Frontal cortex (tissue), 4 donors: ENCODE results near the gene PMM2. TPM values are rescaled to one million over a fixed set of nuclear protein-coding genes. Genes with fewer than 3 reads are reported as not detected.
"Not testable (repeated sequence)": the region's sequence is repeated elsewhere in the genome, so short reads cannot be mapped to it uniquely, and the experiment has no call there.

ENCODE experiments used
- DNase-seq, 2 donors: peaks; one replicate each; pipeline ENCODE4 v3.0.0; 2012; ENCODE audit warnings: low spot score in 2 of 2
- FAIRE-seq: peaks from 2 replicates; lab custom pipeline; 2012; peaks lifted over from hg19 to GRCh38; lab: Jason Lieb, UNC
- total RNA-seq: library from RNA; depleted of rRNA; stranded (reverse); fragments of >200 nt; gene quantifications from one replicate; pipeline ENCODE4 v1.2.3, GENCODE V29; 2014
- donor health status: control.
- donor health status: control.
- donor health status: control.

The PMM2 gene
- total RNA-seq, 1 donor from 2014 or later, result 6.5 TPM

- FAIRE-seq (no peak), DNase-seq (no peak)
Observed at GRCh38 chr16:8777217-8777616, 20.4 kb upstream of the PMM2 start.

GRCh38 chr16:8781797-8782196 lies 15.8 kb upstream of the PMM2 start:
- FAIRE-seq, result no peak
- no peak for DNase-seq

- DNase-seq, result no peak
- FAIRE-seq, result no peak
Observed at GRCh38 chr16:8782673-8783072, 15.0 kb upstream of the PMM2 start.

- FAIRE-seq, result no peak
- DNase-seq, result no peak
Observed at GRCh38 chr16:8785408-8785807, 12.2 kb upstream of the PMM2 start.

- DNase-seq, FAIRE-seq: not testable (repeated sequence)
Observed at GRCh38 chr16:8786316-8786715, 11.3 kb upstream of the PMM2 start.

GRCh38 chr16:8788578-8789172 lies 9.0 kb upstream of the PMM2 start:
- DNase-seq (no peak), FAIRE-seq (no peak)

GRCh38 chr16:8795091-8795490 lies 2.5 kb upstream of the PMM2 start:
- FAIRE-seq, result no peak
- DNase-seq, result no peak

- FAIRE-seq, result no peak
- no peak for DNase-seq
Observed at GRCh38 chr16:8795818-8796217, 1.8 kb upstream of the PMM2 start.

- FAIRE-seq (no peak), DNase-seq (no peak)
Observed at GRCh38 chr16:8796469-8797363, 923 bp upstream of the PMM2 start.

- no peak for DNase-seq
- FAIRE-seq, result no peak
Observed at GRCh38 chr16:8798174-8798527, 512 bp downstream of the PMM2 start.

- no peak for DNase-seq
- no peak for FAIRE-seq
Observed at GRCh38 chr16:8798535-8799157, 1.0 kb downstream of the PMM2 start.

- FAIRE-seq, result no peak
Observed at GRCh38 chr16:8801701-8802100, 4.1 kb downstream of the PMM2 start.

GRCh38 chr16:8803733-8804132 lies 6.1 kb downstream of the PMM2 start:
- DNase-seq, FAIRE-seq: not testable (repeated sequence)

More at GRCh38 chr16:8801701-8802100, 4.1 kb downstream of the PMM2 start:
- DNase-seq, result no peak

GRCh38 chr16:8804313-8804712 lies 6.7 kb downstream of the PMM2 start:
- FAIRE-seq (no peak), DNase-seq (no peak)

- DNase-seq (no peak), FAIRE-seq (no peak)
Observed at GRCh38 chr16:8806272-8806983, 8.8 kb downstream of the PMM2 start.

- FAIRE-seq, result no peak
- no peak for DNase-seq
Observed at GRCh38 chr16:8807189-8807588, 9.6 kb downstream of the PMM2 start.

- DNase-seq (no peak), FAIRE-seq (no peak)
Observed at GRCh38 chr16:8808009-8808408, 10.4 kb downstream of the PMM2 start.

- no peak for DNase-seq
- no peak for FAIRE-seq
Observed at GRCh38 chr16:8808613-8809353, 11.1 kb downstream of the PMM2 start.

- no peak for DNase-seq
Observed at GRCh38 chr16:8812162-8812843, 14.7 kb downstream of the PMM2 start.

More at GRCh38 chr16:8812162-8812843, 14.7 kb downstream of the PMM2 start:
- no peak for FAIRE-seq
